H9 (cell line): Measurements from ENCODE around the gene ADGRG1. TPM values are rescaled to one million over a fixed set of nuclear protein-coding genes. Genes with fewer than 3 reads are reported as not detected.
A peak's percentile ranks its signal among the peaks of the same experiment; 100 is the strongest.

ENCODE experiments used
- DNase-seq: peaks from one replicate; pipeline ENCODE4 v3.0.0-alpha.2; 2017
- H2AFZ ChIP-seq: one replicate; pipeline ENCODE4 v1.6.1; 2013; ENCODE audit warnings: mild to moderate bottlenecking, low read length, control low read depth, moderate library complexity
- H2AK5ac ChIP-seq: 2 replicates; pipeline ENCODE4 v1.6.1; 2013; ENCODE audit warnings: low read length, control low read depth, mixed read lengths; ENCODE audit not compliant: insufficient read length
- H2BK120ac ChIP-seq: one replicate; pipeline ENCODE4 v1.6.1; 2013; ENCODE audit warnings: low read depth, mild to moderate bottlenecking, low read length, control low read depth, inconsistent platforms; ENCODE audit not compliant: poor library complexity, severe bottlenecking
- H2BK12ac ChIP-seq: 2 replicates; pipeline ENCODE4 v1.6.1; 2013; ENCODE audit warnings: low read length, control low read depth, mixed read lengths, low read depth; ENCODE audit not compliant: insufficient read length
- H2BK15ac ChIP-seq: 2 replicates; pipeline ENCODE4 v1.6.1; 2013; ENCODE audit warnings: low read depth, low read length, control low read depth
- H2BK20ac ChIP-seq: one replicate; pipeline ENCODE4 v1.6.1; 2013; ENCODE audit warnings: low read depth, mild to moderate bottlenecking, low read length, control low read depth, inconsistent platforms; ENCODE audit not compliant: poor library complexity, severe bottlenecking
- H2BK5ac ChIP-seq: 2 replicates; pipeline ENCODE4 v1.6.1; 2013; ENCODE audit warnings: low read length, control low read depth, mixed read lengths; ENCODE audit not compliant: insufficient read length
- H3K14ac ChIP-seq: 2 replicates; pipeline ENCODE4 v1.6.1; 2013; ENCODE audit warnings: low read length, control low read depth; ENCODE audit not compliant: insufficient read depth
- H3K18ac ChIP-seq: 2 replicates; pipeline ENCODE4 v1.6.1; 2013; ENCODE audit warnings: low read depth, mild to moderate bottlenecking, mixed read lengths, low read length, control low read depth; ENCODE audit not compliant: insufficient read length
- H3K23ac ChIP-seq: 2 replicates; pipeline ENCODE4 v1.6.1; 2013; ENCODE audit warnings: low read length, control low read depth, mixed read lengths, low read depth; ENCODE audit not compliant: insufficient read length
- H3K23me2 ChIP-seq: 2 replicates; pipeline ENCODE4 v1.6.1; 2013; ENCODE audit warnings: low read depth, mild to moderate bottlenecking, mixed read lengths, low read length, control low read depth; ENCODE audit not compliant: insufficient read length, poor library complexity, severe bottlenecking
- H3K27ac ChIP-seq: 2 replicates; pipeline ENCODE4 v1.5.1; 2013; ENCODE audit warnings: low read length, control low read depth, mixed read lengths, low read depth; ENCODE audit not compliant: insufficient read length
- H3K27me3 ChIP-seq: 2 replicates; pipeline ENCODE4 v1.6.1; 2013; ENCODE audit warnings: low read length, control low read depth, inconsistent platforms; ENCODE audit not compliant: insufficient read depth
- H3K4ac ChIP-seq: 2 replicates; pipeline ENCODE4 v1.6.1; 2013; ENCODE audit warnings: low read depth, mild to moderate bottlenecking, control low read depth, inconsistent platforms, low read length, moderate library complexity
- H3K4me1 ChIP-seq: 2 replicates; pipeline ENCODE4 v1.6.1; 2013; ENCODE audit warnings: low read length, control low read depth, inconsistent platforms; ENCODE audit not compliant: insufficient read depth
- H3K4me2 ChIP-seq: 2 replicates; pipeline ENCODE4 v1.6.1; 2013; ENCODE audit warnings: low read length, control low read depth, mixed read lengths; ENCODE audit not compliant: insufficient read length, insufficient read depth
- H3K56ac ChIP-seq: 2 replicates; pipeline ENCODE4 v1.6.1; 2013; ENCODE audit warnings: low read depth, mild to moderate bottlenecking, mixed read lengths, low read length, control low read depth; ENCODE audit not compliant: insufficient read length
- H3K79me1 ChIP-seq: 2 replicates; pipeline ENCODE4 v1.6.1; 2013; ENCODE audit warnings: low read depth, mild to moderate bottlenecking, moderate library complexity, low read length, control low read depth, inconsistent platforms; ENCODE audit not compliant: insufficient read depth, poor library complexity, severe bottlenecking
- H3K79me2 ChIP-seq: 2 replicates; pipeline ENCODE4 v1.6.1; 2013; ENCODE audit warnings: low read length, control low read depth, inconsistent platforms; ENCODE audit not compliant: insufficient read depth
- H3K9ac ChIP-seq: 2 replicates; pipeline ENCODE4 v1.6.1; 2013; ENCODE audit warnings: low read length, control low read depth, mixed read lengths; ENCODE audit not compliant: insufficient read length; ENCODE audit errors: extremely low read depth
- H3K9me3 ChIP-seq: one replicate; pipeline ENCODE4 v1.6.1; 2013; ENCODE audit warnings: low read depth, low read length, inconsistent platforms; ENCODE audit not compliant: control insufficient read depth
- H3T11ph ChIP-seq: one replicate; pipeline ENCODE4 v1.6.1; 2013; ENCODE audit warnings: mild to moderate bottlenecking, low read length, control low read depth, inconsistent platforms
- H4K20me1 ChIP-seq: one replicate; pipeline ENCODE4 v1.6.1; 2013; ENCODE audit not compliant: control insufficient read depth, insufficient read length, insufficient read depth
- H4K5ac ChIP-seq: 2 replicates; pipeline ENCODE4 v1.6.1; 2013; ENCODE audit warnings: low read depth, mild to moderate bottlenecking, mixed read lengths, low read length, control low read depth; ENCODE audit not compliant: insufficient read length
- H4K8ac ChIP-seq: replicated peaks from 2 replicates; pipeline ENCODE4 v1.6.1; 2013; ENCODE audit warnings: low read length, control low read depth, mixed read lengths, low read depth; ENCODE audit not compliant: insufficient read length
- H4K91ac ChIP-seq: 2 replicates; pipeline ENCODE4 v1.6.1; 2013; ENCODE audit warnings: low read depth, mild to moderate bottlenecking, moderate library complexity, mixed read lengths, low read length, control low read depth; ENCODE audit not compliant: insufficient read length
- H3K27ac Mint-ChIP-seq, 3 experiments: 2 replicates in 2 of 3; 3 replicates in 1 of 3; pipeline ENCODE4 v1.8.0; 2020 to 2021; ENCODE audit warnings: mixed read lengths in 3 of 3, mild to moderate bottlenecking in 1 of 3, moderate library complexity in 1 of 3
- H3K27me3 Mint-ChIP-seq: 2 replicates; pipeline ENCODE4 v1.8.0; 2021; ENCODE audit warnings: low read depth, mild to moderate bottlenecking, moderate library complexity, mixed read lengths
- H3K36me3 Mint-ChIP-seq, 3 experiments: 2 replicates in 2 of 3; 3 replicates in 1 of 3; pipeline ENCODE4 v1.8.0; 2020 to 2021; ENCODE audit warnings: low read depth in 3 of 3, mixed read lengths in 3 of 3; ENCODE audit not compliant: insufficient read depth in 1 of 3
- H3K4me1 Mint-ChIP-seq, 2 experiments: 2 replicates each; pipeline ENCODE4 v1.8.0; 2020; ENCODE audit warnings: mixed read lengths in 2 of 2
- H3K4me3 Mint-ChIP-seq, 2 experiments: 2 replicates in 1 of 2; 3 replicates in 1 of 2; pipeline ENCODE4 v1.8.0; 2020 to 2021; ENCODE audit warnings: mild to moderate bottlenecking in 2 of 2, mixed read lengths in 2 of 2, moderate library complexity in 1 of 2
- H3K9me3 Mint-ChIP-seq, 2 experiments: 2 replicates in 1 of 2; 3 replicates in 1 of 2; pipeline ENCODE4 v1.8.0; 2020; ENCODE audit warnings: mild to moderate bottlenecking in 2 of 2, mixed read lengths in 2 of 2, moderate library complexity in 1 of 2
- WGBS: extraction: QIAGEN DNeasy Blood & Tissue Kit; methylation state at CpG from one replicate; pipeline ENCODE4 v1.1.7; 2013; ENCODE audit warnings: missing lambda C conversion rate, low lambda C conversion rate, mixed read lengths; ENCODE audit not compliant: insufficient read length; ENCODE audit errors: extremely low coverage; 5-methylcytosine and 5-hydroxymethylcytosine counted together
- total RNA-seq: library from RNA; stranded (reverse); gene quantifications from 2 replicates; pipeline ENCODE4 v1.2.1, GENCODE V29; 2021
- TF ChIP-seq, protein P1 (sequence below): fragments of 200-600 bp; sonication (generic); conservative IDR thresholded peaks from 3 replicates; pipeline ENCODE4 v1.8.0; 2021; ENCODE audit warnings: antibody characterized with exemption, mild to moderate bottlenecking

Gene ADGRG1
- total RNA-seq, 1 experiment from 2014 or later, result 1.1 TPM

DNA sequence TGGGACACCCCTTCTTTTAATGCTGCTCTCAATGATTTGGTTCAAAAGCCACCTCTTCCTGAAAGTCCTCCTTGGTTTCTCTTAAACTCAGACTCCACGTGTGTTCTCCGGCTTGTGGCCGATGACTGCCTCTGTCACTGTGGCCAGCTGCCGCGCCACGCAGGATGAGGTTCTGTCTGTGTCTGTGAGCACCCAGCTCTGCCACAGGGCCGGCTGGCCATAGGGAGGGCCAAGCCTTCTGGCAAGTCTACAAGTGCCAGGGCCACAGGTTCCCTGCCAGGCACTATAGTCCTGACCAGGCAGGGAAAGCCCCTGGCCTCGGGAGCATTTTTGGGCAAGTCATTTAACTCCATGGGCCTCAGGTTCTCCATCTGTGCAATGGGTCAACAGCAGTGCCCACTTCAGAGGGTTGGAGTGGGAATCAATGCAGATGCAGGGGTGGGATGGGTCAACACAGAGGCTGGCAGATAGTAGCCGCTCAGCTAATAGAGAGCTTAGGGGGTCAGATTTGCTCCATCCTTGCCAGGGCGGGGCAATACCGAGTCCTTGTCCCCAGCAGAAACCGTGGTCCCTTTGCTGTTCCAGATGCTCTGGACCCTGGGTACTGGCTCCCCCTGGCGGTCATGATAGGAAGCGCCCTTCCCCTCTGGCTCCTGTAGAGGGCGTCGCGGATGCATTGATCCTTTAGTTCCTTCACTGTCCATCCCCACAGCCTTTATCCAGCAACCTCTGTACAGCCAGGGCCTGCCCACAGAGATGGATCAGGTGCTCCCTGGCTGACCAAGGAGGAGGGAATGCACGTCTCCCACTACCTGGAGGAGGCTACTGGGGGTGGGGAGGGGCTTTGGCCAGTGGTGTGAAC lies 20.4 kb downstream of the ADGRG1 start:
- TF ChIP-seq, protein P1, sequence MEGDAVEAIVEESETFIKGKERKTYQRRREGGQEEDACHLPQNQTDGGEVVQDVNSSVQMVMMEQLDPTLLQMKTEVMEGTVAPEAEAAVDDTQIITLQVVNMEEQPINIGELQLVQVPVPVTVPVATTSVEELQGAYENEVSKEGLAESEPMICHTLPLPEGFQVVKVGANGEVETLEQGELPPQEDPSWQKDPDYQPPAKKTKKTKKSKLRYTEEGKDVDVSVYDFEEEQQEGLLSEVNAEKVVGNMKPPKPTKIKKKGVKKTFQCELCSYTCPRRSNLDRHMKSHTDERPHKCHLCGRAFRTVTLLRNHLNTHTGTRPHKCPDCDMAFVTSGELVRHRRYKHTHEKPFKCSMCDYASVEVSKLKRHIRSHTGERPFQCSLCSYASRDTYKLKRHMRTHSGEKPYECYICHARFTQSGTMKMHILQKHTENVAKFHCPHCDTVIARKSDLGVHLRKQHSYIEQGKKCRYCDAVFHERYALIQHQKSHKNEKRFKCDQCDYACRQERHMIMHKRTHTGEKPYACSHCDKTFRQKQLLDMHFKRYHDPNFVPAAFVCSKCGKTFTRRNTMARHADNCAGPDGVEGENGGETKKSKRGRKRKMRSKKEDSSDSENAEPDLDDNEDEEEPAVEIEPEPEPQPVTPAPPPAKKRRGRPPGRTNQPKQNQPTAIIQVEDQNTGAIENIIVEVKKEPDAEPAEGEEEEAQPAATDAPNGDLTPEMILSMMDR, result peak; percentile 100
- peaks cover 3% of the 10 kb centered on the region for H4K20me1 ChIP-seq
- Mint-ChIP-seq H3K27ac (peak overlapping the region in 1 of 3 experiments; percentile 30; a peak in 1 of 7 replicates), H3K27me3 (no peaks in the 10 kb centered on the region; the same call in 1 of the 2 replicates), H3K36me3 (no peaks in the 10 kb centered on the region), H3K4me1 (peaks cover 4 to 13% of the 10 kb centered on the region in 2 experiments; a peak in 3 of 4 replicates), H3K4me3 (no peak overlapping the region), H3K9me3 (no peaks in the 10 kb centered on the region)
- DNase-seq, result peak; percentile 88
- WGBS, result no CpG with 5 or more reads among the region's 18 CpGs
- no peak overlapping the region for H4K5ac ChIP-seq
- H3K4me1 ChIP-seq, result no peaks in the 10 kb centered on the region
- no peaks in the 10 kb centered on the region for H3K79me2 ChIP-seq
- H3K79me1 ChIP-seq, result no peaks in the 10 kb centered on the region
- H2AFZ ChIP-seq, result no peak overlapping the region
- H3K9ac ChIP-seq, result no peak overlapping the region
- no peak overlapping the region for H4K8ac ChIP-seq
- no peaks in the 10 kb centered on the region for H3K23me2 ChIP-seq
- no peak overlapping the region for H3T11ph ChIP-seq
- no peak overlapping the region for H3K23ac ChIP-seq
- H2BK12ac ChIP-seq, result no peak overlapping the region
- no peak overlapping the region for H2BK15ac ChIP-seq
- H2BK120ac ChIP-seq, result no peak overlapping the region
- no peak overlapping the region for H2BK5ac ChIP-seq
- H3K4me2 ChIP-seq, result no peak overlapping the region
- no peak overlapping the region for H3K14ac ChIP-seq
- no peak overlapping the region for H3K27ac ChIP-seq
- H3K56ac ChIP-seq, result no peak overlapping the region
- H3K18ac ChIP-seq, result no peak overlapping the region
- H3K9me3 ChIP-seq, result no peaks in the 10 kb centered on the region
- H3K4ac ChIP-seq, result no peak overlapping the region
- H3K27me3 ChIP-seq, result no peaks in the 10 kb centered on the region
- no peak overlapping the region for H2BK20ac ChIP-seq
- no peak overlapping the region for H4K91ac ChIP-seq
- H2AK5ac ChIP-seq, result no peak overlapping the region
